HepG2 (cell line): ENCODE results near the gene RAB40C. TPM values are rescaled to one million over a fixed set of nuclear protein-coding genes. Genes with fewer than 3 reads are reported as not detected.

Experiments
- ATAC-seq: fragments of 200-7000 bp; cut with Tn5 transposase; 3 replicates; pipeline ENCODE4 v1.9.1; 2020; ENCODE audit warnings: mild to moderate bottlenecking, moderate library complexity
- BruUV-seq: library from RNA; stranded (reverse); fragments of 400-500 nt; replicated peaks from 2 replicates; lab custom pipeline; 2021; lab: Mats Ljungman, UMichigan
- CTCF ChIA-PET: fragments of 300-600 bp; formaldehyde crosslinking; extraction: SDS; loops from one replicate; lab custom pipeline; 2021; ENCODE audit warnings: low total read pairs, inconsistent platforms, low intra/inter-chr PET ratio; lab: Yijun Ruan, JAX
- POLR2A ChIA-PET: fragments of 350-600 bp; sonication (Branson Sonifier 250); formaldehyde crosslinking; loops from one replicate; lab custom pipeline; 2020; ENCODE audit warnings: antibody characterized with exemption, inconsistent platforms; lab: Yijun Ruan, JAX
- DNase-seq: peaks from one replicate; pipeline ENCODE4 v3.0.0-alpha.2; 2015; ENCODE audit warnings: low spot score
- FAIRE-seq: peaks from 3 replicates; lab custom pipeline; 2011; peaks lifted over from hg19 to GRCh38; lab: Jason Lieb, UNC
- H2AFZ ChIP-seq: one replicate; pipeline ENCODE4 v1.6.1; 2011; ENCODE audit warnings: low read length, inconsistent platforms
- H3K27ac ChIP-seq: fragments of 300-600 bp; 3 replicates; pipeline ENCODE4 v1.8.0; 2011; ENCODE audit warnings: mixed run types, mild to moderate bottlenecking, mixed read lengths, low read length, inconsistent platforms; ENCODE audit not compliant: insufficient read depth; ENCODE audit errors: extremely low read length
- H3K27me3 ChIP-seq, 2 experiments: fragments of 200-600 bp in 1 of 2; 2 replicates in 1 of 2; 3 replicates in 1 of 2; pipeline versions ENCODE4 v1.6.0 to v1.8.0; 2011; ENCODE audit warnings: low read length in 2 of 2, mild to moderate bottlenecking in 2 of 2, moderate library complexity in 2 of 2, inconsistent platforms in 1 of 2; ENCODE audit not compliant: insufficient read depth in 2 of 2, control insufficient read depth in 1 of 2
- H3K36me3 ChIP-seq, 2 experiments: fragments of 200-600 bp in 1 of 2; replicated peaks in 1 of 2; 2 replicates in 1 of 2; 3 replicates in 1 of 2; pipeline versions ENCODE4 v1.5.1 to v1.8.0; 2011; ENCODE audit warnings: low read length in 2 of 2, inconsistent platforms in 1 of 2; ENCODE audit not compliant: insufficient read depth in 2 of 2, control insufficient read depth in 1 of 2
- H3K4me1 ChIP-seq: 2 replicates; pipeline ENCODE4 v1.5.1; 2012; ENCODE audit warnings: low read length, inconsistent platforms; ENCODE audit not compliant: insufficient read depth
- H3K4me2 ChIP-seq: 2 replicates; pipeline ENCODE4 v1.6.0; 2011; ENCODE audit warnings: low read depth, low read length, inconsistent platforms
- H3K4me3 ChIP-seq, 3 experiments: fragments of 200-600 bp in 1 of 3; sonication (generic), shearing (Covaris generic) in 1 of 3; replicated peaks in 1 of 3; 2 replicates each; pipeline ENCODE4 v1.5.1; 2011 to 2016; ENCODE audit warnings: low read length in 3 of 3, inconsistent platforms in 2 of 3, low read depth in 2 of 3, mild to moderate bottlenecking in 2 of 3, control low read depth in 1 of 3, mixed read lengths in 1 of 3; ENCODE audit not compliant: insufficient read depth in 1 of 3
- H3K79me2 ChIP-seq: one replicate; pipeline ENCODE4 v1.6.1; 2011; ENCODE audit warnings: low read length, inconsistent platforms; ENCODE audit not compliant: insufficient read depth
- H3K9ac ChIP-seq: 2 replicates; pipeline ENCODE4 v1.6.0; 2011; ENCODE audit warnings: mild to moderate bottlenecking, low read depth, low read length, inconsistent platforms; ENCODE audit not compliant: insufficient read depth
- H3K9me3 ChIP-seq: 2 replicates; pipeline ENCODE4 v1.5.1; 2012; ENCODE audit warnings: mild to moderate bottlenecking, low read length
- H4K20me1 ChIP-seq: 2 replicates; pipeline ENCODE4 v1.6.0; 2011; ENCODE audit warnings: inconsistent platforms, mild to moderate bottlenecking, low read length, moderate library complexity; ENCODE audit not compliant: insufficient read depth
- ELF1 ChIP-seq: sonication (generic); formaldehyde crosslinking; IDR thresholded peaks from 2 replicates; pipeline ENCODE4 v1.4.0; 2020; ENCODE audit warnings: missing genetic modification reagents
- GABPA ChIP-seq, 2 experiments: IDR thresholded peaks; 2 replicates each; pipeline ENCODE4 v1.6.1; 2011 to 2016; ENCODE audit warnings: low read depth in 2 of 2, low read length in 1 of 2, missing biosample characterization in 1 of 2, missing genetic modification characterization in 1 of 2
- XRCC5 ChIP-seq: fragments of 200-400 bp; formaldehyde crosslinking; optimal IDR thresholded peaks from 2 replicates; pipeline ENCODE3; 2017; ENCODE audit warnings: mild to moderate bottlenecking, low read length
- ZNF414 ChIP-seq: sonication (generic); formaldehyde crosslinking; IDR thresholded peaks from 2 replicates; pipeline ENCODE4 v1.5.0; 2020; ENCODE audit warnings: missing genetic modification reagents
- ZNF558 ChIP-seq: sonication (generic); formaldehyde crosslinking; IDR thresholded peaks from 2 replicates; pipeline ENCODE4 v1.9.0; 2022; ENCODE audit warnings: mild to moderate bottlenecking, missing genetic modification reagents, borderline replicate concordance
- ZNF800 ChIP-seq: sonication (generic); formaldehyde crosslinking; IDR thresholded peaks from 2 replicates; pipeline ENCODE4 v1.4.0; 2020; ENCODE audit warnings: missing genetic modification reagents
- WGBS: methylation state at CpG from one replicate; pipeline ENCODE4 v1.1.6; 2017; ENCODE audit warnings: low lambda C conversion rate; 5-methylcytosine and 5-hydroxymethylcytosine counted together
- in situ Hi-C: cut with HindIII; loops from 2 replicates; pipeline ENCODE4 v1.10.0; 2017; ENCODE audit warnings: low pct_unique_long_range_greater_than_20kb; ENCODE audit not compliant: extremely low pct_ligation_motif_present
- intact Hi-C: fragments of 100-400 bp; cut with micrococcal nuclease; formaldehyde crosslinking; loops from one replicate; pipeline ENCODE4 v1.10.0; 2022; ENCODE audit not compliant: unreplicated experiment
- polyA plus RNA-seq, 8 experiments: library from polyadenylated mRNA; depleted of rRNA in 3 of 8; stranded (reverse) in 7 of 8; unstranded in 1 of 8; fragments of >200 nt; fragmentation: Illumina TruSeq in 4 of 8; extraction: Trizol in 4 of 8; gene quantifications; 2 replicates each; pipeline versions ENCODE4 v1.2.1 to v1.2.3, GENCODE V29; 2011 to 2016; ENCODE audit warnings: low read depth in 4 of 8, missing spikeins in 1 of 8, mixed read lengths in 1 of 8; ENCODE audit not compliant: insufficient read depth in 1 of 8
- total RNA-seq, 5 experiments: library from RNA; depleted of rRNA; stranded (reverse); fragments of >200 nt; fragmentation: Illumina TruSeq; extraction: Trizol; gene quantifications; 2 replicates each; pipeline ENCODE4 v1.2.3, GENCODE V29; 2016; ENCODE audit warnings: low read depth in 1 of 5

The RAB40C gene
- total and polyA plus RNA-seq, 2 of the 13 experiments (the other 11 are each of a cell fraction or from before 2014, with no cell fraction given) = 7.7 to 11.5 TPM

GRCh38 chr16:648781-649589 lies 59.1 kb downstream of the RAB40C start, which contains the start of gene WDR90 (continued):
- peak; percentile 79; the same call in 1 of the 2 replicates for TF ChIP-seq ZNF558 (CRISPR knock-in tag)

- H3K79me2 ChIP-seq = peaks cover 12% of the 10 kb centered on the region
- no peak for DNase-seq
- no peaks in the 10 kb centered on the region for H3K9me3 ChIP-seq
- ChIA-PET POLR2A (interaction anchor here (0.7 to 2.4 kb wide), 7 partner anchors 13 to 147 kb away, joined by 3 to 12 read pairs (median 4); partner anchors contain the start of genes ANTKMT, METTL26, RHBDL1 and RHOT2), CTCF (no interaction called here)
- no peak for ATAC-seq
- in situ Hi-C loops = no loop called here
- H3K9ac ChIP-seq = peak overlapping the region; percentile 91
- no TSS peak for BruUV-seq
- peaks cover 79% of the 10 kb centered on the region for H3K4me1 ChIP-seq
- no peak overlapping the region for H2AFZ ChIP-seq
- H3K27ac ChIP-seq = peak overlapping the region; percentile 93
- no peak for FAIRE-seq
- H3K4me2 ChIP-seq = peak overlapping the region; percentile 83
- H3K36me3 ChIP-seq = no peaks in the 10 kb centered on the region
- WGBS = 0% methylated on average over 7 of the region's 44 CpGs
- peak overlapping the region; percentile 71 to 79 (median 71) for H3K4me3 ChIP-seq
- intact Hi-C loops = loop anchor here (10.0 kb wide), 1 partner anchor 65 kb away; no protein-coding TSS in a partner anchor
- TF ChIP-seq GABPA (IDR thresholded peaks at IDR 0.05; ENCODE audit: low read depth, low read length) (0 out of 2 replicates have a peak, but pooled peaks have one; percentile 3), GABPA (CRISPR knock-in tag; IDR thresholded peaks at IDR 0.05; ENCODE audit: low read depth) (no peak), ELF1 (no peak), XRCC5 (no peak), ZNF414 (CRISPR knock-in tag) (no peak), ZNF800 (CRISPR knock-in tag) (no peak)
- no peaks in the 10 kb centered on the region for H3K27me3 ChIP-seq
- peaks cover 1% of the 10 kb centered on the region; the same call in 1 of the 2 replicates for H4K20me1 ChIP-seq
These were observed 59.8 kb downstream of the RAB40C start for GRCh38 chr16:649631-650030.
